ENCODE data around the gene ARFGAP3.
"Not testable (repeated sequence)": the region's sequence is repeated elsewhere in the genome, so short reads cannot be mapped to it uniquely, and the experiment has no call there.

DNA sequence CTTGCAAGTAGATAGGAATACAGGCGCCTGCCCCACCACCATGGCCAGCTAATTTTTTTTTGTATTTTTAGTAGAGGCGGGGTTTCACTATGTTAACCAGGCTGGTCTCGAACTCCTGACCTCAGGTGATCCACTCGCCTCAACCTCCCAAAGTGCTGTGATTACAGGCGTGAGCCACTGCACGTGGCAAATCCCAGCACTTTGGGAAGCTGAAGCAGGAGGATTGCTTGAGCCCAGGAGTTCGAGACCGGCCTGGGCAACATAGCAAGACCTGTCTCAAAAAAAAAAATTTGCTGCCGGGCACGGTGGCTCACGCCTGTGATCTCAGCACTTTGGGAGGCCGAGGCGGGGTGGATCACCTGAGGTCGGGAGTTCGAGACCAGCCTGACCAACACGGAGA is 102.0 kb downstream of the ARFGAP3 start:
- TF ChIP-seq, protein P1, sequence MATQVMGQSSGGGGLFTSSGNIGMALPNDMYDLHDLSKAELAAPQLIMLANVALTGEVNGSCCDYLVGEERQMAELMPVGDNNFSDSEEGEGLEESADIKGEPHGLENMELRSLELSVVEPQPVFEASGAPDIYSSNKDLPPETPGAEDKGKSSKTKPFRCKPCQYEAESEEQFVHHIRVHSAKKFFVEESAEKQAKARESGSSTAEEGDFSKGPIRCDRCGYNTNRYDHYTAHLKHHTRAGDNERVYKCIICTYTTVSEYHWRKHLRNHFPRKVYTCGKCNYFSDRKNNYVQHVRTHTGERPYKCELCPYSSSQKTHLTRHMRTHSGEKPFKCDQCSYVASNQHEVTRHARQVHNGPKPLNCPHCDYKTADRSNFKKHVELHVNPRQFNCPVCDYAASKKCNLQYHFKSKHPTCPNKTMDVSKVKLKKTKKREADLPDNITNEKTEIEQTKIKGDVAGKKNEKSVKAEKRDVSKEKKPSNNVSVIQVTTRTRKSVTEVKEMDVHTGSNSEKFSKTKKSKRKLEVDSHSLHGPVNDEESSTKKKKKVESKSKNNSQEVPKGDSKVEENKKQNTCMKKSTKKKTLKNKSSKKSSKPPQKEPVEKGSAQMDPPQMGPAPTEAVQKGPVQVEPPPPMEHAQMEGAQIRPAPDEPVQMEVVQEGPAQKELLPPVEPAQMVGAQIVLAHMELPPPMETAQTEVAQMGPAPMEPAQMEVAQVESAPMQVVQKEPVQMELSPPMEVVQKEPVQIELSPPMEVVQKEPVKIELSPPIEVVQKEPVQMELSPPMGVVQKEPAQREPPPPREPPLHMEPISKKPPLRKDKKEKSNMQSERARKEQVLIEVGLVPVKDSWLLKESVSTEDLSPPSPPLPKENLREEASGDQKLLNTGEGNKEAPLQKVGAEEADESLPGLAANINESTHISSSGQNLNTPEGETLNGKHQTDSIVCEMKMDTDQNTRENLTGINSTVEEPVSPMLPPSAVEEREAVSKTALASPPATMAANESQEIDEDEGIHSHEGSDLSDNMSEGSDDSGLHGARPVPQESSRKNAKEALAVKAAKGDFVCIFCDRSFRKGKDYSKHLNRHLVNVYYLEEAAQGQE (IDR thresholded peaks at IDR 0.05; ENCODE audit: insufficient read depth in 1 of 2, low read depth in 2 of 2, low read length in 1 of 2), result not testable (repeated sequence)
- TF ChIP-seq, protein P2, sequence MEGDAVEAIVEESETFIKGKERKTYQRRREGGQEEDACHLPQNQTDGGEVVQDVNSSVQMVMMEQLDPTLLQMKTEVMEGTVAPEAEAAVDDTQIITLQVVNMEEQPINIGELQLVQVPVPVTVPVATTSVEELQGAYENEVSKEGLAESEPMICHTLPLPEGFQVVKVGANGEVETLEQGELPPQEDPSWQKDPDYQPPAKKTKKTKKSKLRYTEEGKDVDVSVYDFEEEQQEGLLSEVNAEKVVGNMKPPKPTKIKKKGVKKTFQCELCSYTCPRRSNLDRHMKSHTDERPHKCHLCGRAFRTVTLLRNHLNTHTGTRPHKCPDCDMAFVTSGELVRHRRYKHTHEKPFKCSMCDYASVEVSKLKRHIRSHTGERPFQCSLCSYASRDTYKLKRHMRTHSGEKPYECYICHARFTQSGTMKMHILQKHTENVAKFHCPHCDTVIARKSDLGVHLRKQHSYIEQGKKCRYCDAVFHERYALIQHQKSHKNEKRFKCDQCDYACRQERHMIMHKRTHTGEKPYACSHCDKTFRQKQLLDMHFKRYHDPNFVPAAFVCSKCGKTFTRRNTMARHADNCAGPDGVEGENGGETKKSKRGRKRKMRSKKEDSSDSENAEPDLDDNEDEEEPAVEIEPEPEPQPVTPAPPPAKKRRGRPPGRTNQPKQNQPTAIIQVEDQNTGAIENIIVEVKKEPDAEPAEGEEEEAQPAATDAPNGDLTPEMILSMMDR (IDR thresholded peaks at IDR 0.05), result not testable (repeated sequence)
- TF ChIP-seq POLR2AphosphoS5 (IDR thresholded peaks at IDR 0.05; ENCODE audit: low read depth, low read length); SIN3A (IDR thresholded peaks at IDR 0.05; ENCODE audit: borderline replicate concordance, insufficient read depth, low read depth, low read length): not testable (repeated sequence)
